HuH-7 (cell line): ENCODE data around the gene DDX39B.
"Not testable (repeated sequence)": the region's sequence is repeated elsewhere in the genome, so short reads cannot be mapped to it uniquely, and the experiment has no call there.

Source experiments
- DNase-seq: peaks from one replicate; pipeline ENCODE4 v3.0.0; 2011; ENCODE audit warnings: low spot score

DDX39B gene

DNA sequence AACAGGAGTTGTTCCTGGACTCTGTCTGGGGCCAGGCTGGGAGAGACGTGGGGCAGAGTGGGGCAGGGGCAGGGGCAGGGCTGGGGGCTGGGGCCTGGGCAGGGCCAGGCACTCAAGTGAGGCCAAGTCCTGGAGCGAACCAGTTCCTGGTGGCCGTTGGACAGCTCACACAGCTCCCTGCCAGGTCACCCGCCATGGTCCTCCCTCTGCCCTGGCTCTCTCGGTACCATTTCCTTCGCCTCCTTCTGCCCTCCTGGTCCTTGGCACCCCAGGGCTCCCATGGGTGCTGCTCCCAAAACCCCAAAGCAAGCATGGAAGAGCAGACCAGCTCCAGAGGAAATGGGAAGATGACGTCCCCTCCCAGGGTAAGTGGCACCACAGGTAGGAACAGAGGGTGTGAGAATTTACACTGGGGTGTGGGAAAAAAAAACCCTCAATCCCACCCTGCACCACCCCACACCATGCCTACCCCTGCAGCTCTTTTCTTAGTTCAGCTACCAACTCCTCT lies 12.9 kb downstream of the DDX39B start, which contains the start of gene MCCD1:
TSS of gene MCCD1 (plus strand) at position 142 of the 508 bp plus-strand sequence. CDS start at position 195, 53 bp downstream.
- DNase-seq: no peak

- no peak for DNase-seq
Observed at GRCh38 chr6:31528307-31528777, 13.5 kb downstream of the DDX39B start.

- DNase-seq: no peak
Observed at GRCh38 chr6:31525932-31526591, 15.7 kb downstream of the DDX39B start.

GRCh38 chr6:31525553-31525931 lies 16.3 kb downstream of the DDX39B start:
- no peak for DNase-seq

DNA sequence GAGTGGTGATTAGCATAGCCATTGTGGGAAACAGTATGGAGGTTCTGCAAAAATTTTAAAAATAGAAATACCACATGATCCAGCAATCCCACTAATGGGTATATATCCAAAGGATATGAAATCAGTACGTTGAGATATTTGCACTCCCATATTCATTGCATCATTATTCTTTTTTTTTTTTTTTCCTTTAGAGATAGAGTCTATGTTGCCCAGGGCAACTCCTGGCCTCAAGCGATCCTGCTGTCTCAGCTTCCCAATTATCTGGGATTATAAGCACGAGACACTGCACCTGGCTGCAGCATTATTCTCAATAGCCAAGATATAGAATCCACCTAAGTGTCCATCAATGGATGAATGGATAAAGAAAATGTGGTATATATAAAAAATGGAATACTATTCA lies 20.0 kb downstream of the DDX39B start:
- no peak for DNase-seq

DNA sequence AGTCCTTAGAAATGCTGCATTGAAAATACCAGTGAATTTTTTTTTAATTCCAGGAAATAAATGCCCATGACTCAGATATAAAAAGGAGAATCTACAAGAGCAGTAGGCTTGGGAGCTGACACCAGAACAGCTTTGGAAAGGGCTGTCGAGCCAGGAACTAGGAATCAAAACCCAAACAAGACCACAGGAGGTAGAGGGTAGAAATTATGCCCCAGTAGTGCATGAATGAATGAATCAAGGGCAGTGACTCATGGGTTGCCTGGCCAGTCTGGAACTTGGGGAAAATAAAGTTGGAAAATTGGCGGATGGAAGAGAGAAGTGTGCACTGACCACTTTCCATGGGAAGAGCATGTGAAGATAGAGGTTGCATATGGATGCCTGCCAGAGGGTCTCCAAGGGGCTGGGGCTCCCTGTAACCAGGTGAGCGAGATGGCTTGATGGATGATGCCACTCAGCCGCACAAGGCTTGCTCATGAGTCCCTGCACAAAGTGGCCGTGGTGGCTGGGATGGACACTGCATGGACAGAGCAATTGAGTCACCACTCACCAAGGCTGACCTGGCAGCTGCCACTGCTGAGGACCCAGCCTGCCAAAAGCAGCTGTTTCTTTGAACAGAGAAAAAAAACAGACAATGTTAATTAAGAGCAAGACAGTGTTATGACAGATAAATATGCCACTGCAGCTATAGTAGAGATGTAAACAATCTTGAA lies 28.2 kb downstream of the DDX39B start:
- DNase-seq: no peak

DNA sequence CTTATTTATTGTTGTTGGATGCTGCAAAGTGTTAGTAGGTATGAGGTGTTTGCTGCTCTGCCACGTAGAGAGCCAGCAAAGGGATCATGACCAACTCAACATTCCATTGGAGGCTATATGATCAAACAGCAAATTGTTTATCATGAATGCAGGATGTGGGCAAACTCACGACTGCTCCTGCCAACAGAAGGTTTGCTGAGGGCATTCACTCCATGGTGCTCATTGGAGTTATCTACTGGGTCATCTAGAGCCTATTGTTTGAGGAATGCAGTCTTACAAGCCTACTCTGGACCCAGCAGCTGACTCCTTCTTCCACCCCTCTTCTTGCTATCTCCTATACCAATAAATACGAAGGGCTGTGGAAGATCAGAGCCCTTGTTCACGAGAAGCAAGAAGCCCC lies 31.8 kb downstream of the DDX39B start:
- DNase-seq: no peak

- not testable (repeated sequence) for DNase-seq
Observed at GRCh38 chr6:31509036-31509435, 32.8 kb downstream of the DDX39B start.

- no peak for DNase-seq
Observed at GRCh38 chr6:31502586-31502985, 39.2 kb downstream of the DDX39B start.

- DNase-seq: not testable (repeated sequence)
Observed at GRCh38 chr6:31499648-31500047, 42.2 kb downstream of the DDX39B start.

GRCh38 chr6:31498748-31499147 lies 43.1 kb downstream of the DDX39B start:
- DNase-seq: peak; percentile 9

GRCh38 chr6:31497531-31498476 lies 44.0 kb downstream of the DDX39B start, which contains the start of gene MICB:
Gene MICB, plus strand, starts transcription at chr6:31498145. Its CDS starts 49 bp downstream, at chr6:31498194.
- peak; percentile 58 for DNase-seq

DNA sequence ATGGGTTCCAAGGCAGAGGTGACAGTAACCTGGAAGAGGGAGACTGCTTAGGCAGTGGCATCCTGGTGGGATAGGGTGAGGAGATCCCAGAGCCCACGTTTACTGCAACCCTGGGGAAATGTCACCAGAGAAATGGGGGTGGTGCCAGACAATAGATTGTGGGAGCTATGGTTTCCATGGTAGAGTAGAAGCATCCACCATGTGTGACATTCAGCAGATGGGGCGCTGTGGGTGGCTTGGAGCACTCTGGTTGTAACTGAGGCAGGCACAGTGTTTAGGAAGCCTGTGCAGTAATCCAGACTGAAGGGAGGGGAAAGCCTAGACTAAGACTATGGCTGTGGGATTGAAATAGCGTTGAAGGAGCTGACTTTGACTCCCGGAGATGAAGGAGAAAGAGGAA lies 45.0 kb downstream of the DDX39B start:
- not testable (repeated sequence) for DNase-seq

GRCh38 chr6:31495580-31495979 lies 46.2 kb downstream of the DDX39B start:
- DNase-seq: no peak

GRCh38 chr6:31493875-31494694 lies 47.7 kb downstream of the DDX39B start:
- DNase-seq: peak; percentile 66

DNA sequence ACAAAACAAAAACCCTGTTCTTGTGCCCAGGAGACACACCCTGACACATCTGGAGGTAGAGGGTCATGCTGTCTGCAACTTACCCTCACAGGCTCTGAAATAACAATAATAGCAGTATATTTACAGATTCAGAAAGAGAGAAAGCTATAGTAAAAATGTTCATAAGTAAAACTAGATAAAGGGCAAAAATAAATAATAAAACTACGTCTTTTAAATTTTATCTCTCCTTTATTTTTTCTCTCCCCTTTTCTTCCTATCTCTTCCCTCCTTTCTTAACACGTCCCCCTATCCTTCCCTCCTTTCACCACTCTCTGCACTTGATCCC lies 48.3 kb downstream of the DDX39B start:
- not testable (repeated sequence) for DNase-seq

DNA sequence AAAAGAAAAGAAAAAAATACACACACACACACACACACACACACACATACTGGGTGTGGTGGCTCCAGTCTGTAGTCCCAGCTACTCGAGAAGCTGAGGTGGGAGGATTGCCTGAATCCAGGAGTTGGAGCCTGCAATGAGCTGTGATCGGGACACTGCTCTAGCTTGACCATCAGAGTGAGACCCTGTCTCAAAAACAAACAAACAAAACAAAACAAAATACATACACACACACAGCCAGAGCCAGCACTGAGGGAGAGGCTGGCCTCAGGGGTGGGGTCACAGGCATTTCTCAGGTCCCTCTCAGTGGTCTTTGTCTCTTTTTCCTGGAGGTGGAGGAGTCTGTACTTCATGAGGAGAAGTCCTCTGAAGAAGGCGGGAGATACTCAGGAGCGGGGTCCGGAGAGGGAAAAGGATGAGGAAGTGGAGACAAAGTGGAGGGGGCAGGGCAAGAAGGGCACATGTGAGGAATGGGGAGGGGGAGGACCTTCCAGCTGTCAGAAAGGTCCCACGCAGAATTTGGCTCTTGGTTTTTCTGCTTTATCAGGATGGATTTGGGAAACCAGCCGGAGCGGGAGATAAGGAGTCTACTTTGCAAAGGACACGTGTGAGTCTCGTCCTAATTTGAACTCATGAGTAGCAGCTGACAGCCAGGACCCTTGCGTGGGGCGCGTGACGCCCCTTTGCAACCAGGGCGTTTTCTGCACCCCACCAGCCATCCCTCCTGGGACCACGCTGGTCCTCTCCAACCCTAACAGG lies 51.5 kb downstream of the DDX39B start:
- no peak for DNase-seq

GRCh38 chr6:31489086-31489485 lies 52.7 kb downstream of the DDX39B start:
- no peak for DNase-seq

DNA sequence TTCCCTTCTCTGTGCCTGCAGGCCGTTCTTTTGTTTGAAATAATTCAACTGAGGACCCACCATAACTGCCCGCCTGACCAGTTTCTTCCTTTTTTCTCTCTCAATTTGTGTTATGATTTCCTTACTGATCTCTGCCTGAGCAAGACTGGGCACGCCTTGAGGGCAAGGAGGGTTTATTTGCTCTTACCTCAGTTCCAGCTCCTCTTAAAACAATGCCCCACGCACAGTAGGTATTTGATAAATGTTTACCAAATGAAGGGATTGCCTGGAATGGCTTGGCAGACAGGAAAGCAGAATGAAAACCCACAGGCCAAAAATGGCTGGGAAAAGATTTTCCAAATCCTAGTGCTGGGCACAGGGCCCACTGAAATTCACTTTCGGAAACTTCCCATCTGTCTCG lies 54.1 kb downstream of the DDX39B start:
- DNase-seq: not testable (repeated sequence)

DNA sequence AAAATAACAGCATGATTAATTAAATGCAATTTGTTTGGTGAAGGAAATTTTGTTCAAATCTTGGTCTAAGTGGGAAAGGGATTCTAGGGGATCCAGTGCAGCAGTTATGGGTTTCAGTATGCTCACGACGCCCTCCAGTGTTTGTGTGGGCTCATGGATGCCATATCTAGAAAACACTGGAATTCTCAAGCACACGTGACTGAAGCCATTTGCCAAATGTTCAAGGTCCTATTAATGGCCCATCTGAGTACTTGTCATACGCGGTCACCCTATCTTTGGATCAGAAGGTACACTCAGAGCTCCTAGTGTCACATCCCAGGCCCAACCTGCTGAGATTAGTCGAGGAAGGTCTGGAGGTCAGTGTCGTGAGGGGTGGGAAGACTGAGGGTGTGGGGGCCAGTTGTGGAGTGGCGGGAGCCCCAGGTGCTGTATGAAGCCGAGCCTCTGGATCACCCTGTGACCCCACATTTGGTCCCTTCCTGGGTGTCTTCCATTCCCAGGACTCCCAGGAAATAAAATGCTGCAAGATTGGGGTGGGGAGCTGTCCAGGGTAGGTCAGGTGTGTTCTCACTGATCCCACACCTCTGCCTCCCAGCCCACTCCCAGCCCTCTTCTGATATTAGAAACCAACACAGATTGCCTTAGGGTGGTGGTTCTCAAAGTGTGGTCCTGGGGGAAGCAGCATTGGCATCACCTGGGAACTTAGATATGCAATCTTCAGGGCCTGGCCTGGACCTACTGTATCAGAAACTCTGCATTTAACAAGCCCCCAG lies 55.6 kb downstream of the DDX39B start:
- DNase-seq: not testable (repeated sequence)
